HFFc6 (cell line): Measurements from ENCODE around the gene MYEOV. TPM values are rescaled to one million over a fixed set of nuclear protein-coding genes. Genes with fewer than 3 reads are reported as not detected.

Experiments
- DNase-seq: peaks from one replicate; pipeline ENCODE4 v3.0.0-alpha.2; 2018
- H3K27ac Mint-ChIP-seq: 2 replicates; pipeline ENCODE4 v1.8.0; 2020; ENCODE audit warnings: mild to moderate bottlenecking, mixed read lengths
- H3K27me3 Mint-ChIP-seq: 2 replicates; pipeline ENCODE4 v1.8.0; 2021; ENCODE audit warnings: mild to moderate bottlenecking, moderate library complexity, mixed read lengths; ENCODE audit not compliant: insufficient read depth
- H3K36me3 Mint-ChIP-seq: 2 replicates; pipeline ENCODE4 v1.8.0; 2021; ENCODE audit warnings: low read depth, mixed read lengths
- H3K4me1 Mint-ChIP-seq: 2 replicates; pipeline ENCODE4 v1.8.0; 2020; ENCODE audit warnings: low read depth, mixed read lengths
- H3K4me3 Mint-ChIP-seq: 2 replicates; pipeline ENCODE4 v1.8.0; 2020; ENCODE audit warnings: mild to moderate bottlenecking, moderate library complexity, mixed read lengths
- H3K9me3 Mint-ChIP-seq: 2 replicates; pipeline ENCODE4 v1.8.0; 2020; ENCODE audit warnings: mild to moderate bottlenecking, mixed read lengths
- total RNA-seq, 6 experiments: library from RNA; stranded (reverse); fragmentation: NEBNext Ultra II Directional; extraction: Animal tissue kit (Norgen Biotek cat#: 25700); gene quantifications; 2 replicates in 1 of 6; 3 replicates in 5 of 6; pipeline ENCODE4 v1.2.3, GENCODE V29; 2021
- TF ChIP-seq, protein P1 (sequence below): fragments of 200-600 bp; sonication (generic); IDR thresholded peaks from 2 replicates; pipeline ENCODE4 v1.5.0; 2021; ENCODE audit warnings: antibody characterized with exemption, mild to moderate bottlenecking

The MYEOV gene
- total RNA-seq, 6 experiments from 2014 or later = 55.5 to 93.3 (median 79.9) TPM

DNA sequence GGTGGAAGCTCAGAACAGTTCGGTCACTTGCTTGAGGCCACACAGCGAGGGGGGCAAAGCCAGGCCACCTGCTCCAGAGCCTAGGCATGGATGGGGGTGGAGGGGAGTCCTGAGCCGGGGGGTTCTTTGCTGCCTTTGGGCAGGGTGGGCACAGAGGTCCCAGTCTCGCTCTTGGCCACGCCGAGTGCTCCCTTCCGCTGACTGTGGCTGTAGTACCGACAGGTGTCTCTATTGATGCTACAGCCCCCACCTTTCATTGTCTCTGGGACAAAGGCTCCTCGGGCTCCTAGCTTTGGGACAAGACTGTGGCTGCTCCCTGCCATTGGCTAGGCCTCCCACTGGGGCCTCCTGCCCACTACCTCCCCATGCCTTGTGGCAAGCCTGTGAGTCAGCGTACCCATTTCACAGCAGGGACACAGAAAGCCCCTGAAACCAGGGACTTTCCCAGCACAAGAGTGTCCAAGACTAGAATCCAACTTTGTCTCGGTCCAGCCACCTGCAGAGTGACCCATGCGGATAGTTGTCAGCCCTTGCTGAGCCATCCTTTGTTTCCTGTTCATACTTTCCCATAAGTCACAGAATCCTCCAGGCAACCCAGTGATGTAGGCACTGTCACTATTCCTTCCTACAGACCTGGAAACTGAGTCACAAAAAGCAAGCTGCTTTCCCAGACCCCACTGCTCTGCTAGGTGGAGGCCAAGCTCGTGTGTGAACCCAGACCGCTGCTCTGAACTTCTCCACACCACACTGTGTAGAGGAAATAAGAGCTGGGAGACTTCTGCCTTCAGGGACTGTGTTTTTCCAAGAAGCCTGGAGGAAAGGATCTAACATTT lies 17.2 kb downstream of the MYEOV start:
- no peak for DNase-seq
- peak overlapping the region; percentile 88 for H3K27ac Mint-ChIP-seq
- H3K27me3 Mint-ChIP-seq = no peaks in the 10 kb centered on the region; the same call in 1 of the 2 replicates
- TF ChIP-seq, protein P1, sequence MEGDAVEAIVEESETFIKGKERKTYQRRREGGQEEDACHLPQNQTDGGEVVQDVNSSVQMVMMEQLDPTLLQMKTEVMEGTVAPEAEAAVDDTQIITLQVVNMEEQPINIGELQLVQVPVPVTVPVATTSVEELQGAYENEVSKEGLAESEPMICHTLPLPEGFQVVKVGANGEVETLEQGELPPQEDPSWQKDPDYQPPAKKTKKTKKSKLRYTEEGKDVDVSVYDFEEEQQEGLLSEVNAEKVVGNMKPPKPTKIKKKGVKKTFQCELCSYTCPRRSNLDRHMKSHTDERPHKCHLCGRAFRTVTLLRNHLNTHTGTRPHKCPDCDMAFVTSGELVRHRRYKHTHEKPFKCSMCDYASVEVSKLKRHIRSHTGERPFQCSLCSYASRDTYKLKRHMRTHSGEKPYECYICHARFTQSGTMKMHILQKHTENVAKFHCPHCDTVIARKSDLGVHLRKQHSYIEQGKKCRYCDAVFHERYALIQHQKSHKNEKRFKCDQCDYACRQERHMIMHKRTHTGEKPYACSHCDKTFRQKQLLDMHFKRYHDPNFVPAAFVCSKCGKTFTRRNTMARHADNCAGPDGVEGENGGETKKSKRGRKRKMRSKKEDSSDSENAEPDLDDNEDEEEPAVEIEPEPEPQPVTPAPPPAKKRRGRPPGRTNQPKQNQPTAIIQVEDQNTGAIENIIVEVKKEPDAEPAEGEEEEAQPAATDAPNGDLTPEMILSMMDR = no peak
- H3K9me3 Mint-ChIP-seq = no peaks in the 10 kb centered on the region
- peaks cover 16% of the 10 kb centered on the region for H3K36me3 Mint-ChIP-seq
- peaks cover 44% of the 10 kb centered on the region for H3K4me1 Mint-ChIP-seq
- H3K4me3 Mint-ChIP-seq = no peak overlapping the region

DNA sequence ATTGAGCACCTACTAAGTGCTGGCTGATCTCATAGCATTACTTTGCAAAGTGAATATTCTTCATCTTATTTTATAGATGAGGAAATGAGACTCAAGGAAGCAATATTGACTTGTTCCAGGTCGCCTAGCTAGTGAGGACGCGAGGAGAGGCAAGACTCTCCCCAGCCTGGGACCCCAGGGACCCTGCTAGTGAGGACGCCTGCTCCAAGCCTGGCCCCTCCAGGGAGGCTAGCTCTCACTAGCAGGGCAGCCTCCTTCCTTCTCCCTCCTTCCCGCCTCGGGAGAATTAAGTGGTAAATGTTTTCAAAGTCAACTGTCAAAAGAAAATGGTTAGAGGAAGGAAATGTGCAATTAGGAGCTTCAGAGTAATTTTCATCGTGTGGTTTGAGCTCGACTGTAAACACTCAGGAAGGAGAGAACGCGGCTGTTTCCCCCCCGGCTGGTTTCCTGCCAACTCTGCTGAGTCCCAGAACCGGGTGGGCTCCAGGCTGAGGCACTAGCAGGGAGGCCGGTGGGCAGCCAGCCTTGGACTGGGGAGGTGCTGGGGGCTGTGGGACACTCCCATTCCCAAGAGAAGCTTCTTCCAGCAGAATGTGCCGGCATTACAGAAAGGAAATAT lies 17.9 kb downstream of the MYEOV start:
- H3K27me3 Mint-ChIP-seq = no peaks in the 10 kb centered on the region; the same call in 1 of the 2 replicates
- no peak for DNase-seq
- peaks cover 44% of the 10 kb centered on the region for H3K4me1 Mint-ChIP-seq
- peaks cover 17% of the 10 kb centered on the region for H3K36me3 Mint-ChIP-seq
- H3K27ac Mint-ChIP-seq = peak overlapping the region; percentile 88
- no peak overlapping the region for H3K4me3 Mint-ChIP-seq
- TF ChIP-seq, protein P1 = no peak
- no peaks in the 10 kb centered on the region for H3K9me3 Mint-ChIP-seq

DNA sequence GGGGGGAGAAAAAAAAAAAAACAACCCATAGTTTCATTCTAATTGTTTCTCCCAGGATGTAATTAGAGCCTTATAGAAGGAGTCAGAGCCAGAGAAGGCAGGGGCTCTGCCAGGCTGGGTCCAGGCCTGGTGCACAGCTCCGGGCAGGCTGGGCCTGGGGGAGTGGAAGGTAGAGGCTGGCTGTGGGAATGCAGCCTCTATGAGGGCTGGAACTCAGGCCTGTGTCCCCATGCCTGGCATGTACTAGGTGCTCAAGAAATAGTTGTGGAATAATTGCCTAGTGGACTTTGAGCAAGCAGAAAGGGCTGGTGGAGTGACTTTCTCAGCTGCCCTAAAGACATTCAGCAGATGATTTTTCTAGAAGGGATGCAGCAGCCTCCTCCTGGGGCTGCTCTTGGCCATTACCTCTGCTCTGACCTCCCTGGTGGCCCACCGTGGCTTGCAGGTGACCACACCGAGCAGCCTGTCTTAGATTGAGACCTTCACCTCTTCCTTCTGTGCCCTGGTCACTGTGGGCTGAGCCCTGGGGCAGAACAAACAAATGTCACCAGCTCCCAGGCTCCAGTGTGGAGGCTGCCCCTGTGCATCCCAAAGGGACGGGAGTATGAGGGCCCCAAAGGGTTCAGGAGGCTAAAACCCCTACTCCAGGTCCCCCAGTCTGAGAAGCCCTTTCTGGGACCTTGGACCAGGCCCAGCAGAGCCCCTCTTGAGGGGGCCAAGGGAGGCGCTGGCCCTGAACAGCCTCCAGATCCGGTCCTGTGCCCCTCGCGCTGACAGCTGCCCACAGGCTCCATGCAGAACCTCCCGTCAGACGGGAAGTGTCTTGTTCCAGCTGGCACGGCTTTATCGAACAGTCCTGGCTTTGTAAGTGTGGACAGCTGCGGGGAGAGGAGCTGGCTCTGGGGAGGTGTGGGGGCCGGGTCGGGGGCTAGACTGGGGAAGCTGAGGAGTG lies 18.8 kb downstream of the MYEOV start:
- Mint-ChIP-seq H3K27ac (no peak overlapping the region; the same call in 1 of the 2 replicates), H3K27me3 (no peaks in the 10 kb centered on the region; the same call in 1 of the 2 replicates), H3K9me3 (no peaks in the 10 kb centered on the region; the same call in 1 of the 2 replicates), H3K4me1 (peaks cover 42% of the 10 kb centered on the region), H3K36me3 (peaks cover 19% of the 10 kb centered on the region), H3K4me3 (no peak overlapping the region)
- TF ChIP-seq, protein P1 = no peak
- no peak for DNase-seq

DNA sequence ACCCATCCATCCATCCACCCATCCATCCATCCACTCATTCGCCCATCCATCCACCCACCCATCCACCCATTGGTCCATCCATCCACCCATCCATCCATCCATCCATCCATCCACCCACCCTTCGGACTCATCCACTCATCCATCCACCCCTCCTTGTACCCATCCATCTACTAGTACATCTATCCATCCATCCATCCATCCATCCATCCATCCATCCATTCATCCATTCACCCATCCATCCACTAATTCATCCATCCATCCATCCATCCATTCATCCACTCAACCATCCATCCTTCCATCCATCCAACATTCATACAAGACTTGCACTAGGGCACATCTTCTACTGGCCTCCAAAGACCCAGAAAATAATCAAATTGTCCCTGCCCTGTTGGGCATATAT lies 20.0 kb downstream of the MYEOV start:
- TF ChIP-seq, protein P1 = no peak
- no peak overlapping the region for H3K27ac Mint-ChIP-seq

DNA sequence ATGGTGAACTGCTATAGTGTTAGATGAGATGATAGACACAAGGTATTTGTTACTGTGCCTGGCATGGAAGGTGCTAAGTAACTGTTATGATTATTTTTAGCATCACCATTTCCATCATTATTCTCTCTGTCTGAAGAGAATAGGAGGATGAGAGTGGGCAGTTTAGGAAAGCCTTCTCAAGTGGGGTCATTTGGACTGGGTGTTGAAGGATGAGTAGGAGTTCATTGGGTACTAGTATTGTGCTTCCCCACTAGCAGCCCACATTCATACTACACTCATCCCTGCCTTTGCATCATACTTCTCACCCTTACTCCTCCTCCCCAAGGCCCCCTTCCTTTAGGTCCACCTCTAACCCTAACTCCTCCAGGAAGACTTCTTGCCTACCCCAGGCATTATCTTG lies 20.6 kb downstream of the MYEOV start:
- Mint-ChIP-seq H3K4me1 (peaks cover 24% of the 10 kb centered on the region), H3K27me3 (no peaks in the 10 kb centered on the region; the same call in 1 of the 2 replicates), H3K4me3 (no peak overlapping the region), H3K9me3 (no peaks in the 10 kb centered on the region; the same call in 1 of the 2 replicates), H3K27ac (no peak overlapping the region), H3K36me3 (peaks cover 28% of the 10 kb centered on the region)
- DNase-seq = no peak
- TF ChIP-seq, protein P1 = no peak

More for the DNA sequence above, 20.0 kb downstream of the MYEOV start:
- H3K27me3 Mint-ChIP-seq = no peaks in the 10 kb centered on the region; the same call in 1 of the 2 replicates
- no peak for DNase-seq
- peaks cover 22% of the 10 kb centered on the region for H3K36me3 Mint-ChIP-seq
- H3K4me3 Mint-ChIP-seq = no peak overlapping the region
- H3K9me3 Mint-ChIP-seq = no peaks in the 10 kb centered on the region; the same call in 1 of the 2 replicates
- peaks cover 29% of the 10 kb centered on the region for H3K4me1 Mint-ChIP-seq
